Stimulated activated CD4-positive, alpha-beta T cell treated with anti-CD3 and anti-CD28 coated beads, Interleukin-2, amount 100 ng/mL, for 4 hours (primary cell): ENCODE results near the gene PPP2R2D.
"Not testable (repeated sequence)": the region's sequence is repeated elsewhere in the genome, so short reads cannot be mapped to it uniquely, and the experiment has no call there.

Experiments used
- DNase-seq: peaks from one replicate; pipeline ENCODE4 v3.0.0-alpha.2; 2020; ENCODE audit warnings: low read depth

Gene PPP2R2D

DNA sequence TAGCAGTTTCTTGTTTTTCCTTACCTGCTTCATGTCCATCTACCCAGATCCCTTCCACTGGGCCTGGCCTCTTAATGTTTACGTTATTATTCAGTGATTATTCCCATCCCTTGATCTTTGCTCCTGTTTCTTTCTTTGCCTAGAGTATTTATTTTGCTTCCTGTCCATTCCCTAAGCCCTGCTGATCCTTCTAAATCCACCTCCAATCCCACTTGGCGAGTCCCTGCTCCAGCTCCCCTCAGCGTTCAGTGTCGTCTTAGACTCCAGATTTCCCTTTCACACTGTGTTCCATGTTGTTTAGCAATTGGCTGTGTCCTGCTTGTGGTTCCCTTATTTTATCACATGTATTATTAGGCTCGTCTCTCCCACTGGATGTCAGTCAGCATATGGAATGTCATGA lies 7.3 kb downstream of the PPP2R2D start:
- DNase-seq = no peak

- DNase-seq = no peak
These were observed 8.4 kb downstream of the PPP2R2D start for GRCh38 chr10:131909014-131909808.

DNA sequence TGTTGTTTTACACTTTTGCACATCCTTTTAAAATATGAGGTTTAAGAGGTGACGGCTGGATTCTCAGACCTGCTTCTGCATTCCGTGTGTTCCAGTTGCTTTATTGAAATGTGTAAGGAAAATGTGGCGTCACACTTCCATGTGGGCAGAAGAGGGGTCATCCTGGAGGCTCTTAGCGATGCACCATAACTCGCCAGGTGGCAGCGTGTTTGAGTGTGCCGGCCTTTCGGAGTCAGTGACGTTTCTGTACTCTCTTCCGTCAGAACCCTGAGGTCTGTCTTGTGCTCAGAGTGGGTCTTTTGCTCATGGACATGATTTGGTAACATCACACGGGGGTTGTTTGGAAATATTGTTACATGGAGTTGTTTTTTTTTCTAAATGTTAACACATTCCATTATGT lies 9.1 kb downstream of the PPP2R2D start:
- no peak for DNase-seq

DNA sequence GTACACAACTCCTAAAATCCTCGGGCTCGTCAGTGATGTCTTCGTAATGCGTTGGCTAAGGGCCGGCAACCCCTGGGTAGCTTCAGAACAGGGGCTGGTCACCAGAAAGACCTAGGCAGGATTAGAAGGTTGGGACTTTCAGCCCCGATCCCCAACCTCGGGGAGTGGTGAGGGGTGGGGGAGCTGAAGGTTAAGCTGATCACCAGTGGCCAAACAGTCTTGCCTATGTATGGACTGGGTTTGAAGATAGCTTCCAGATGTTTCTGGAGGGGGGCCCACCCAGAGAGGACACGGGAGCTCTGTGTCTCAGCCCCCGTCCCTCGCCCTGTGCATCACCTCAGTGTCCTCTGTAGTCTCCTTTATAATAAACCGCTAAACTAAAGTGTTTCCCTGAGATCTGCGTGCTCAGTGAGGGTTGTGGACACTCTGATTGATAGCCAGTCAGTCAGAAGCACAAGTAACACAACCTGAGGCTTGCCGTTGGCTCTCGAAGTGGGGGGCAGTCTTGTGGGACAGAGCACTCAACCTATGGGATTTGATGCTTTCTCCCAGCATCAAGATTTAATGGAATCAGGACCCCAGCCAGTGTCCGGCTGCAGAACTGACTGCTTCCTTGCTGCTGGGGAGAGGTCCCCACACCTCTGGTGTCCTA lies 10.0 kb downstream of the PPP2R2D start:
- DNase-seq = no peak

DNA sequence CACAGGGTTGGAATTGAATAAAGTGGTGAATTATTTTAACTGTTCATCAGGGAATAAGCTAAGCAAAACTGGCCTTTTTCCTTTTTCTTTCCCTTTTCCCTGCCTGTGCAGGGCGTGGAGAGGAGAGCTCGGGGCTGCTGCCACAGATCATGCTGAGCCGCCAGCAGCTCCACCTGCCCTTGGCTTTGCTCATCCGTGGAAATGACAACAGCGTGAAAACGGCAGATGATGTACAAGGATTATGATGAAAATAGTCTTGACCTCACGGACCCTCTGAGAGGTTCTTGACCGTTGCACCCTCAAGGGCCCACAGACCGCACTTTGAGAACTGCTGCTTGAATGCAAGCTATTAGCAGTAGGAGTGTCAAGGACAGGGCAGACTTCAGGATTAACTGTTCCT lies 10.6 kb downstream of the PPP2R2D start:
- DNase-seq = no peak

DNA sequence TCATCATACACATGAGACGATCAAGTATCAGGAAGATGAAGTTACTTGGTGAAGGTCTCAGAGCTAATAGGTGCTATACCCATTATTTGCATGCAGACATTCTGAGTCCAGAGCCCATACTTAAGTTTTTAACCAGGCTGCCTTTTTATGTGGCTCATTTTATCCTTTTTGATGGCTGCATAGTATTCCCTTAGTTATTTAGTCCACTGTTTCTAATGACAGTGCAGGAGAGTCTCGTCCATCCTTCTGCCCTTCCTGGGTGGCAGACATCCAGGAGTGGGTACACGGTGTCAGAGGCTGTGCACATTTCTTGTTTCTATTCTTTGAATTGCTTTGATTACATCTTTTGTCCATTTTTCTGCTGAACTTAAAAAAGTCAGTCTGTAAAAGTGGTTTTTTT lies 11.8 kb downstream of the PPP2R2D start:
- DNase-seq = no peak

DNA sequence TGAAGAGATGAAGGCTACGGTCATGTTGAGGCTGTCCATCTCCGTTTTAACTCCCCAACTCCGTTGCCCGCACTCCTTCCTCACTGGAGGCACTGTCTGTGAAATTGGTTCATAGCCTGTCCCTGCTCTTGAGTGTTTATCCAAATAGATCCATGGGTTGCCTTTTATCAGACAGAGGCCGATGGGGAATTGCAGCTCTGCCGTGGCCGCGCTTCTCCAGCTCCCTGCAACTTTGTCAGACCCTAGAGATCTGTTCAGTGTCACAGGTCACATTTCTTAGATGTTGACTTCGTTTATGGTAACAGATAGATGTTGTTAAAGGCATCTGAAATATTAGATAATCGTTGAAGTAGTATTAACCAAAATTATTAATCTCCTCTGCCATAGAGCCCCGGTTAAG lies 14.7 kb downstream of the PPP2R2D start:
- no peak for DNase-seq

- no peak for DNase-seq
These were observed 15.4 kb downstream of the PPP2R2D start for GRCh38 chr10:131915990-131916766.

- not testable (repeated sequence) for DNase-seq
These were observed 16.0 kb downstream of the PPP2R2D start for GRCh38 chr10:131916767-131917160.

DNA sequence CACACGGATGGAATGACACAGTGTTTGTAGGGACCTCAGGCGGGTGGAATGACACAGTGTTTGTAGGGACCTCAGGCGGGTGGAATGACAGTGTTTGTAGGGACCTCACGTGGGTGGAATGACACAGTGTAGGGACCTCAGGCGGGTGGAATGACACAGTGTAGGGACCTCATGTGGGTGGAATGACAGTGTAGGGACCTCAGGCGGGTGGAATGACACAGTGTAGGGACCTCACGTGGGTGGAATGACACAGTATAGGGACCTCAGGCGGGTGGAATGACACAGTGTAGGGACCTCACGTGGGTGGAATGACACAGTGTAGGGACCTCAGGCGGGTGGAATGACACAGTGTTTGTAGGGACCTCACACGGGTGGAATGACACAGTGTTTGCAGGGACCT lies 16.7 kb downstream of the PPP2R2D start:
- not testable (repeated sequence) for DNase-seq

DNA sequence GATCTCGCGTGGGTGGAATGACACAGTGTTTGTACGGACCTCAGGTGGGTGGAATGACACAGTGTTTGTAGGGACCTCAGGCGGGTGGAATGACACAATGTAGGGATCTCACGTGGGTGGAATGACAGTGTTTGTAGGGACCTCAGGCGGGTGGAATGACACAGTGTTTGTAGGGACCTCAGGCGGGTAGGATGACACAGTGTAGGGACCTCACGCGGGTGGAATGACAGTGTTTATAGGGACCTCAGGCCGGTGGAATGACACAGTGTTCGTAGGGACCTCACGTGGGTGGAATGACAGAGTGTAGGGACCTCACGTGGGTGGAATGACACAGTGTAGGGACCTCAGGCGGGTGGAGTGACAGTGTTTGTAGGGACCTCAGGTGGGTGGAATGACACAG lies 18.7 kb downstream of the PPP2R2D start:
- not testable (repeated sequence) for DNase-seq

DNA sequence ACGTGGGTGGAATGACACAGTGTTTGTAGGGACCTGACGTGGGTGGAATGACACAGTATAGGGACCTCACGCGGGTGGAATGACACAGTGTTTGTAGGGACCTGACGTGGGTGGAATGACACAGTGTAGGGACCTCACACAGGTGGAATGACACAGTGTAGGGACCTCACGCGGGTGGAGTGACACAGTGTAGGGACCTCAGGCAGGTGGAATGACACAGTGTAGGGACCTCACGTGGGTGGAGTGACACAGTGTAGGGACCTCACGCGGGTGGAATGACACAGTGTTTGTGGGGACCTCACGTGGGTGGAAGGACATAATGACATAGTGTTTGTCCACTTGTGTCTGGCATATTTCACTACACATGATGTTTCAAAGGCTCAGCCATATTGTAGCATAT lies 19.3 kb downstream of the PPP2R2D start:
- no peak for DNase-seq

DNA sequence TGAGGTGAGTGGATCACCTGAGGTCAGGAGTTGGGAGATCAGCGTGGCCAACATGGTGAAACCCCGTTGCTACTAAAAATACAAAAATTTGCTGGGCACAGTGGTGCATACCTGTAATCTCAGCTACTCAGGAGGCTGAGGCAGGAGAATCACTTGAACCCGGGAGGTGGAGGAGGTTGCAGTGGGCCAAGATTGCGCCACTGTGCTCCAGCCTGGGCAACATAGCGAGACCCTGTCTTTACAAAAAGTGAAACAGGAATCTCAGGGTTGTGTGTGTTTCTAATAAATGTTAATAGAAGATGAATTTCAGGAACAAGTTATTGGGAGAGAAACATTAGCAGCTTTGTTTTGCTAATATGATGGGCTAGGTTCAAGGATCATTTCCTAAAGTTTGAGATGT lies 19.9 kb downstream of the PPP2R2D start:
- no peak for DNase-seq

GRCh38 chr10:131921184-131921583 lies 20.4 kb downstream of the PPP2R2D start:
- DNase-seq = no peak

GRCh38 chr10:131923038-131923756 lies 22.4 kb downstream of the PPP2R2D start:
- no peak for DNase-seq

DNA sequence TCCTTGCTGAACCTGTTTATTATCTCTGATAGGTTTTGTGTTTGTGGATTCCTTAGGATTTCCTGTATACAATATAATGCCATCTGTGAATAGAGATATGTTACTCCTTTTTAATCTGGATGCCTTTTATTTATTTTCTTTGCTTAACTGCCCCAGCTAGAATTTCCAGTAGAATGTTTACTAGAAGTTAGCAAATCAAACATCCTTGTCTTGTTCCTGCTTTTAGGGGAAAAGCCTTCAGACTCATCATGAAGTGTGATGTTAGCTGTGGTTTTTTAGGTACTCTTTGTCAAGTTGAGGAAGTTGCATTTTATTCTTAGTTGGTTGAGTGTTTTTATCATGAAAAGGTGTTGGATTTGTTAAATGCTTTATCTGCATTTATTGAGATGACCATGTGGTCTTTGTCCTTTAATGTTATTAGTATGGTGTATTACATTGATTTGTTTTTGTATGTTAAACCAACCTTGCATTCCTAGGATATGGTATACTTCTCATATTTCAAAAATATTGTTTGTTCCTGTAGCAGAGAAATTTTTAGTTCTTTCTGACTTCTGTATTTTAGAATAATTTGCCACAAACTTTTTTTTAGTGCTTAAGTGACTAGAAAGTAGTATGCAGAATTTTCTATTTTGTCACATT lies 24.3 kb downstream of the PPP2R2D start:
- no peak for DNase-seq

GRCh38 chr10:131925716-131926115 lies 24.9 kb downstream of the PPP2R2D start:
- no peak for DNase-seq

DNA sequence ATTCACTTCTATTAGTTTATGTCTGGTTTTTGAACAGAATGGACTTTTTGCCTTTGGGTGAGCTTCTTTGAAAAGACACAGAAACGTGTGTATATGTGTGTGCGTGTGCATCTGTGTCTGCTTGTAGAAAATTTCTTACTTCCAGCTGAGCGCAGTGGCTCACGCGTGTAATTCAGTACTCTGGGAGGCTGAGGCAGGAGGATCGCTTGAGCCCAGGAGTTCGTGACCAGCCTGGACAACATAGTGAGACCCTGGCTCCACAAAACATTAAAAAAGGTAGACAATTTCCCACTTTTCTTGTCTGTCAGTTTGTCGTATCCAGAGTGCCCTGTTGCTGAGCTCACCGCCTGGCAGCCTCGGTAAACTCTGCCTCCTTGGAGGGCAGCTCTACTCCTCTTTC lies 25.4 kb downstream of the PPP2R2D start:
- no peak for DNase-seq

DNA sequence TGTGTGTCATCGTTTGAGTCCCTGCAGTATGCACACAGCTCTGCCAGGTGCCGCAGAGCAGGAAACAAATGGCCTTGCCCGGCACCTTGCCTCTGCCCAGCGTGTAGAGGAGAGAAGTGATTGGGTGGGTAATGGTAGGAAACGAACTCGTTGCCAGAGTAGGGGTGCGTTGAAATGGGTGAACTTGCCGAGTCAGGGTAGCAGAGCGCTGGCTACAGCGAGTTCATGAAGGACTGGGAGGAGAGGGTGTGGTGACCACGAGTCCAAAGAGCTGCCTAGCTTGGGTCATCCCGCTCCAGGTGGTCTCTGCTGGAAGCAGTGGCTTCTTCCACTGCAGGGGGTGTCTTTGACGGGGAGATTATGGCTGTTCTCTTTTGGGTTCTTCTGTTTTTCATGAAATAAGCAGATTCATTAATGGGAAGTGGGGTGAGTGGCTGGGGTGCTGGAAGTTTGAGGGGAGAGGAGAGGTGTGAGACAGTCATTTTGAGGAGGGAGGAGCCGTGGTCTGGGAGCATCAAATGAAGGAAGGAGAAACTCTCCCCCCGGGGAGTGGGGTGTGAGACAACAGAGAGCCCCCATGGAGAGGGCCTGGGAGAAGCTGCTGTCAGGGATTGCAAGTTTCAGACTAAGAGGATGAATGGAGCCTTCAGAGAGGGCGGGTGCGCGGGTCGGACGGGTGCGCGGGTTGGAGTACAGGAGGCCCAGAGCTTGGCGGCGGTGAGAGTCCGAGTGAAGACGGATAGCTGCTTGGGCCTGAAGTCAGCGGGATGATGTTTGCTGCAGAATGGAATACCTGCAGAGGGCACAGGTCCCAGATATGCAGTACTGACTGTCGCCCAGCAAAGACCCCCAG lies 26.2 kb downstream of the PPP2R2D start:
- no peak for DNase-seq

DNA sequence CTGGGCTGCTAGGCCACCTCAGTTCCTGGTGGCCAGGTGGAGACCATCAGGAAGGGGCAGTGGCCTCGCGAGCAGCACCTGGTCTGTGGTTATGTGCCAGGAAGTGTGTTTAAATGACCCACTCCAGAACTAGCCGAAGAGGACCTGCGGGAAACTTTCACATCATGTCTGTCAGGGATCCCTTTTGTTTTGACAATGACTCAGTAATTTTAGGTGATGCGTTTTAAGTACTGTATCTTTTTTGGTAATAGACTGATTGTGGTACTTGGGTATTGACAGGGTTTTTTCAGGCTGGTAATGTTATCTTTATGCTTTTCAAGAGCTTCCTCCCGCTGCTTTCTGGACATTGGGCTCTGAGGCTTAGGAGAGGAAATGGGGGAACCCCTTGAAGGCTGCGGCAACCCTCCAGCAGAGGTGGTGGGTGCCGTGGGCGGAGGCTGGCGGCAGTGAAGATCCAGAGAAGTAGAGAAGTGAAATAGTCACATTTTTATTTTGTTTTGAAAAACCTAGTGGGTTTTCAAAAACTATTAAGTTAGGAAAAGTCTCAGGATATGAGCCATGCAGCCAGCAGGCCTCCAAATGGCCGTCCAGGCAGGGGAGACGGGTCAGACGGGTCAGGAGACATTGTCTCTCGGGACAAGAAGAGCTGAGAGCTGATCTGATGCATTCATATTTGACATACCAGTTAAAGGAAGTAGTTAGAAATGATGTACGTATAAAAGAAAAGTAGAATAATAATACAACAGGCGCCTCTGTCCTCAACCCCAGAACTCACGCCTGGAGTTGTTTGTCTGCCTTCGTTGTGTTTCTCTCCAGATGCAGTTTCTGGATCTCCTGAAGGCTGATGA lies 27.7 kb downstream of the PPP2R2D start:
- DNase-seq = no peak
